Fibroblast of lung (primary cell): ENCODE results near the gene IP6K1.

ENCODE experiments used
- CTCF ChIP-seq, 2 donors: IDR thresholded peaks in 1 of 2; conservative IDR thresholded peaks in 1 of 2; 1 replicate in 1 of 2; 2 replicates in 1 of 2; pipeline ENCODE4 v1.5.1; 2011 to 2012; ENCODE audit warnings: low read length in 2 of 2, control low read depth in 1 of 2, inconsistent platforms in 1 of 2, low read depth in 1 of 2, mild to moderate bottlenecking in 1 of 2
- EZH2 ChIP-seq: IDR thresholded peaks from 2 replicates; pipeline ENCODE4 v1.5.1; 2012; ENCODE audit warnings: low read length, control low read depth, mild to moderate bottlenecking; ENCODE audit errors: missing control alignments

- TF ChIP-seq CTCF (conservative IDR thresholded peaks at IDR 0.05 in 1 of 2, IDR thresholded peaks at IDR 0.05 in 1 of 2; ENCODE audit: low read depth in 1 of 2, low read length in 2 of 2), result peak; percentile 78 to 88
- TF ChIP-seq EZH2, result no peak
These were observed 82.9 kb downstream of the IP6K1 start for GRCh38 chr3:49703443-49703927.
